ENCODE results near the gene TERC.
"Not testable (repeated sequence)": the region's sequence is repeated elsewhere in the genome, so short reads cannot be mapped to it uniquely, and the experiment has no call there.

The TERC gene

GRCh38 chr3:169771497-169772304 is 6.8 kb upstream of the TERC start:
- peak; percentile 2 to 34 (median 10) for DNase-seq

- peak; percentile 24 to 38 (median 26) for DNase-seq
These were observed 4.7 kb upstream of the TERC start, which contains the start of gene ACTRT3 for GRCh38 chr3:169769287-169770181. Gene ACTRT3, minus strand, starts transcription at chr3:169769561. Its CDS starts 41 bp downstream, at chr3:169769520.

GRCh38 chr3:169764312-169764881 is 463 bp downstream of the TERC start:
- DNase-seq, result peak; percentile 33 to 57 (median 43)

GRCh38 chr3:169760479-169760878 is 4.4 kb downstream of the TERC start:
- no peak for DNase-seq

DNA sequence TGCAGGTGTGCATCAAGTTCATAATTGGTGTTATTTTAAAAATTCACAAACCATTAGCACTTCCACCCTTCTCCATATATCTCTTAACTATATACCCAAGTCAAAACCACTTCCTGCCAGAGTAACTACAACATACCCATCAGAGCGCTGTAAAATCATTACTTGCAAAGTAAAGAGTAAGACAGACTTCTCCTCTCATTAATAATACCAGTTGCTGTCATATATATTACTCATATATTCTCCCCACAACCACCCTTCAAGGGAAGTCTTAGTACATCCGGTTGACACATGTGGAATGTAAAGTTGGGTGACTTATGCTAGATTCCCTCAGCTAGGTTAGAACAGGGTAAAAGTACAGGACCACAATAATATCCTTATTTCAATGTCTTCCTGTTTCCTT is 5.6 kb downstream of the TERC start:
- DNase-seq, result no peak

- no peak for DNase-seq
These were observed 6.4 kb downstream of the TERC start for GRCh38 chr3:169758359-169758994.

- DNase-seq, result no peak
These were observed 9.4 kb downstream of the TERC start for GRCh38 chr3:169755488-169755887.

DNA sequence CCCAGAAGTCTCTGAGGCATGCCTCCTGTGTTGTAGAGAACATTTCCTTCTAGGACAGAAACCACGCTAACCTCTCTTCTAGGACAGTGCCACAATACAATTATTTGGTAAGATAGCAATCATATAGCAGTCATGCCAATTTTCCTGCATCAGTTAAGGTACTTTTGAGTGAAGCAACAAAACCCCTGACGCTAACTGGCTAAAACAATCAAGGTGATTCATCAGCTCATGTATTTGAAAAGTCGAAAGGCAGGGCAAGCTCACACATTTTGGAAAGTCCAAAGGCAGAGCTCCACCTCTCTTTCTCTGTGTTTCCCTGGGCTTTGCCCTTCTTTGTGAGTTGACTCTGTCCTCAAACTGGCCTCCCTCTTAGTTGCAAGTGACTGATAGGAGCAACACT is 10.1 kb downstream of the TERC start:
- no peak for DNase-seq

DNA sequence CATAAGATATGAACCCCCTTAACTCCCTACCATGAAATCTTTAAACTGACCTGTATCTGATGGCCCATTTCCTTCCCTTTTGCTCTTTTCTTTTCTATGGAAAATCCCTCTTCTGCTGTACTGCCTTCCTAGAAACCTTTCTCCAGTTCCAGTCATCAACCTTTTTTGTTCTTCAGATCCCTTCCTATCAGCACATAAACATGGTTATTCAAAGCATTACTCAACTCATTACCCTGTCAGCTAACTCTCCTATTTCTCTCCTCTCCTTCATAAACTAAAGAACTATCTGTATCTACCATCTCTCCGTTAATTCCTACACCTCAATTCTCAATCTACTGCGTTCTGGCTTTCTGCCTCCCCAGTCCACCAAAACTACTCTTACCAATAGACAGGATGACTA is 13.0 kb downstream of the TERC start:
- no peak for DNase-seq

GRCh38 chr3:169750665-169751064 is 14.2 kb downstream of the TERC start:
- no peak for DNase-seq

GRCh38 chr3:169748670-169749069 is 16.2 kb downstream of the TERC start:
- no peak for DNase-seq

DNA sequence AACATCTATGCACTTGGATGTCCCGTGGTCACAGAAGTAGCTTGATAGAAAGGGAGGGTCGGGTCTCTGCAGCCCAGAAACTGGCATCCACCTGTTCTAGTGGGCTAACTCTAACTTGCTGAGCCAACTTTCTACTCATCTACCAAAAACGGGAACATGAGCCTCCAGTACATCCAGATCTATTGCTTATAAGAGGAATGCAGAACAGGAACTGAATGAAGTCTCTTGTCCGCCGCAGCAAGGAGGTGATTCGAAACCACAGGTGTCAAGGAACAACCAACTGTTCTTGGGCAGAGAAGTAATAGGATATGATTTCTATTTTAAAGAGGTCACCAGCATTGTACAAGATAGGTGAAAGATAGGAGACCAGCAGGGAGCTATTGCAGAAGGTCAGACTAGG is 17.9 kb downstream of the TERC start:
- DNase-seq, result no peak

DNA sequence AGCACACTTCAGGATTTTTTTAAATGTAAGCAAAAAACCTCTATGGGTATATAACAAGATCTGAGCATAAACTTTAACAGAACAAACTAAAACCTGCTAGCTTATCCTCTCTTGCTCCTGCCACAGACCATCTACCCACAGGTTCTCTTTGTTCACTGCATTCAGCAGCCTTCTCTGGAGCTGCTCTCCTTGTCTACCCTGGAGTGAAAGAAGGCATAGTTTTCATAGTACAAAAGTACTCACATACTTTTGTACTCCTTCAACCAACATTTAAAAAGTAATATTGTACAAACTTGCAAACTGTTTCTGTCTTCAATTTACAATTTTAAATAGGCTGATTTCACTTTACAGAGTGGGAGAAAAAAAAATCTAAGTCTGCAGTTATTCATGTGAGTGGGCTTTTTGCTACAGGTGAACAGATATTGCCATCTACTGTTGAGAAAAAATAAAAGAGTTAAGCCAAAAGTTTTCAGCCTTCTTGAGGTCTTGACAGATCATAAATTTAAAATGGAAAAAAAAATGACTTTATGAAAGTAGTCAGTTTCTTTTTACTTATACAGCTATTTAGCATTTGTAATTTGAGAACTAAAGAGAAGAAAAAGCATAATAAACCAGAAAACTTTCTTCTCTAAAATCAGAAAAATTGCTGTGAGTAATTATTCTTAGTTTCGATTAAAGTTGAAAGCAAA is 20.4 kb downstream of the TERC start:
- DNase-seq, result no peak

- DNase-seq, result no peak
These were observed 25.8 kb downstream of the TERC start for GRCh38 chr3:169739067-169739466.

DNA sequence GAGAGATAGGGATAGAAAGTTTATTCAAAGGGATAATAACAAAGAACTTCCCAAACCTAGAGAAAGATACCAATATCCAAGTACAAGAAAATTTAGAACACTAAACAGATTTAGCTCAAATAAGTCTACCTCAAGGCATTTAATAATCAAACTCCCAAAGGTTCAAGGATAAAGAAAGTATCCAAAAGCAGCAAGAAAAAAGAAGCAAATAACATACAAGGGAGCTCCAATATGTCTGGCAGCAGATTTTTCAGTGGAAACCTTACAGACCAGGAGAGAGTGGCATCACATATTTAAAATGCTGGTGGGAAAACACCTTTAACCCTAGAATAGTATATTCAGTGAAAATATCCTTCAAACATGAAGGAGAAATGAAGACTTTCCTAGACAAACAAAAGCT is 33.0 kb downstream of the TERC start:
- not testable (repeated sequence) for DNase-seq

DNA sequence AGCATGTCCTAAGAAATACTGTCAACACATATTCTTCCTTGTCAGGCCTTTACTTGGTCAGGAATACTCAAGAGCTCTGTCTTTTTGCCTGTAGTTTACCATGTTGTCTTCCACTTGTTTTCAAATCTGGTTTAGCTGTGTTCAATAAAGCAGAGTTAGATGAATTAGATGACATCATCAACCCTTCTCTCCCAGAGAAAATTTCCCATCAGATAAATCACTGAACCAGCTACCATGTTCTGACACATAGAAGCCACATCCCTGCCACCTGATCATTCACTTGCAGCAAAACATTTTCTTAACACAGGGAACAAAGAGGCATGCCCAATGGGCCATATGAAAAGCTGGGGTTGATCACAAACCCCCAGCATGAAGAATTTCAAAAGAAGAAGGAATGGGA is 42.1 kb downstream of the TERC start:
- DNase-seq, result no peak

- DNase-seq, result not testable (repeated sequence)
These were observed 46.4 kb downstream of the TERC start for GRCh38 chr3:169718415-169718814.
